ENCODE results near the gene NANOG.
"Not testable (repeated sequence)": the region's sequence is repeated elsewhere in the genome, so short reads cannot be mapped to it uniquely, and the experiment has no call there.

DNA sequence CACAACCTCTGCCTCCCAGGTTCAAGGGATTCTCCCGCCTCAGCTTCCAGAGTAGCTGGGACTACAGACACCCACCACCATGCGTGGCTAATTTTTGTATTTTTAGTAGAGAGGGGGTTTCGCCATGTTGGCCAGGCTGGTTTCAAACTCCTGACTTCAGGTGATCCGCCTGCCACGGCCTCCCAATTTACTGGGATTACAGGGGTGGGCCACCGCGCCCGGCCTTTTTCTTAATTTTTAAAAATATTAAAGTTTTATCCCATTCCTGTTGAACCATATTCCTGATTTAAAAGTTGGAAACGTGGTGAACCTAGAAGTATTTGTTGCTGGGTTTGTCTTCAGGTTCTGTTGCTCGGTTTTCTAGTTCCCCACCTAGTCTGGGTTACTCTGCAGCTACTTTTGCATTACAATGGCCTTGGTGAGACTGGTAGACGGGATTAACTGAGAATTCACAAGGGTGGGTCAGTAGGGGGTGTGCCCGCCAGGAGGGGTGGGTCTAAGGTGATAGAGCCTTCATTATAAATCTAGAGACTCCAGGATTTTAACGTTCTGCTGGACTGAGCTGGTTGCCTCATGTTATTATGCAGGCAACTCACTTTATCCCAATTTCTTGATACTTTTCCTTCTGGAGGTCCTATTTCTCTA, at the start of gene NANOG:
- not testable (repeated sequence) for TF ChIP-seq POLR2A (IDR thresholded peaks at IDR 0.05)
- TF ChIP-seq, protein P1, sequence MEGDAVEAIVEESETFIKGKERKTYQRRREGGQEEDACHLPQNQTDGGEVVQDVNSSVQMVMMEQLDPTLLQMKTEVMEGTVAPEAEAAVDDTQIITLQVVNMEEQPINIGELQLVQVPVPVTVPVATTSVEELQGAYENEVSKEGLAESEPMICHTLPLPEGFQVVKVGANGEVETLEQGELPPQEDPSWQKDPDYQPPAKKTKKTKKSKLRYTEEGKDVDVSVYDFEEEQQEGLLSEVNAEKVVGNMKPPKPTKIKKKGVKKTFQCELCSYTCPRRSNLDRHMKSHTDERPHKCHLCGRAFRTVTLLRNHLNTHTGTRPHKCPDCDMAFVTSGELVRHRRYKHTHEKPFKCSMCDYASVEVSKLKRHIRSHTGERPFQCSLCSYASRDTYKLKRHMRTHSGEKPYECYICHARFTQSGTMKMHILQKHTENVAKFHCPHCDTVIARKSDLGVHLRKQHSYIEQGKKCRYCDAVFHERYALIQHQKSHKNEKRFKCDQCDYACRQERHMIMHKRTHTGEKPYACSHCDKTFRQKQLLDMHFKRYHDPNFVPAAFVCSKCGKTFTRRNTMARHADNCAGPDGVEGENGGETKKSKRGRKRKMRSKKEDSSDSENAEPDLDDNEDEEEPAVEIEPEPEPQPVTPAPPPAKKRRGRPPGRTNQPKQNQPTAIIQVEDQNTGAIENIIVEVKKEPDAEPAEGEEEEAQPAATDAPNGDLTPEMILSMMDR (IDR thresholded peaks at IDR 0.05): not testable (repeated sequence)
